ENCODE measurements around the gene PCNX1.

DNA sequence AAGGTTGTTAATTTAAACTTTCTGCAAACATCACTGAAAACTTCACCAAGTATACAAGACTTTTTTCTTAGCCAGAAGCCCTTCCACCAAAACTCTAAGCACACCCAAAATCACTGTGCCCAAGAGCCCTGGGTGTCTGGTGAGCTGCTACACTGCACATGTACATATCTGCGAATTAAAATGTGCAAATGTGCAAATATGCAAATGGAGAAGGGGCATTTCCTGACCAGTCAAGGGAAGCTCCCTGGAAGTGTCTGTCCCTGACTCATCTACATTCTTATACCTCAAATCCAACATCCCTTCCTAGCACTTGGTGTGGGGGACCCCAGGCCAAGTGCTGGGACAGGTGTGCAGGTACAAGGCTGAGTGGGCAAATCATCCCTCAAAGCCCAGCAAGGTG lies 123.7 kb downstream of the PCNX1 start:
- TF ChIP-seq ARNTL (CRISPR knock-in tag; IDR thresholded peaks at IDR 0.05; ENCODE audit: borderline replicate concordance, low read depth) (no peak), ZFP30 (CRISPR knock-in tag; IDR thresholded peaks at IDR 0.05) (no peak), ISL1 (CRISPR knock-in tag; IDR thresholded peaks at IDR 0.05) (no peak), ZNF565 (CRISPR knock-in tag; conservative IDR thresholded peaks at IDR 0.05; ENCODE audit: low read depth) (no peak), PPARA (CRISPR knock-in tag; IDR thresholded peaks at IDR 0.05; ENCODE audit: borderline replicate concordance) (no peak)
- TF ChIP-seq, protein P1, sequence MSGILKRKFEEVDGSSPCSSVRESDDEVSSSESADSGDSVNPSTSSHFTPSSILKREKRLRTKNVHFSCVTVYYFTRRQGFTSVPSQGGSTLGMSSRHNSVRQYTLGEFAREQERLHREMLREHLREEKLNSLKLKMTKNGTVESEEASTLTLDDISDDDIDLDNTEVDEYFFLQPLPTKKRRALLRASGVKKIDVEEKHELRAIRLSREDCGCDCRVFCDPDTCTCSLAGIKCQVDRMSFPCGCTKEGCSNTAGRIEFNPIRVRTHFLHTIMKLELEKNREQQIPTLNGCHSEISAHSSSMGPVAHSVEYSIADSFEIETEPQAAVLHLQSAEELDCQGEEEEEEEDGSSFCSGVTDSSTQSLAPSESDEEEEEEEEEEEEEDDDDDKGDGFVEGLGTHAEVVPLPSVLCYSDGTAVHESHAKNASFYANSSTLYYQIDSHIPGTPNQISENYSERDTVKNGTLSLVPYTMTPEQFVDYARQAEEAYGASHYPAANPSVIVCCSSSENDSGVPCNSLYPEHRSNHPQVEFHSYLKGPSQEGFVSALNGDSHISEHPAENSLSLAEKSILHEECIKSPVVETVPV (CRISPR knock-in tag; IDR thresholded peaks at IDR 0.05) = no peak
- TF ChIP-seq, protein P2, sequence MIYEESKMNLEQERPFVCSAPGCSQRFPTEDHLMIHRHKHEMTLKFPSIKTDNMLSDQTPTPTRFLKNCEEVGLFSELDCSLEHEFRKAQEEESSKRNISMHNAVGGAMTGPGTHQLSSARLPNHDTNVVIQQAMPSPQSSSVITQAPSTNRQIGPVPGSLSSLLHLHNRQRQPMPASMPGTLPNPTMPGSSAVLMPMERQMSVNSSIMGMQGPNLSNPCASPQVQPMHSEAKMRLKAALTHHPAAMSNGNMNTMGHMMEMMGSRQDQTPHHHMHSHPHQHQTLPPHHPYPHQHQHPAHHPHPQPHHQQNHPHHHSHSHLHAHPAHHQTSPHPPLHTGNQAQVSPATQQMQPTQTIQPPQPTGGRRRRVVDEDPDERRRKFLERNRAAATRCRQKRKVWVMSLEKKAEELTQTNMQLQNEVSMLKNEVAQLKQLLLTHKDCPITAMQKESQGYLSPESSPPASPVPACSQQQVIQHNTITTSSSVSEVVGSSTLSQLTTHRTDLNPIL (CRISPR knock-in tag; IDR thresholded peaks at IDR 0.05; ENCODE audit: low read depth) = no peak

All from SK-N-SH treated with all-trans-retinoic acid at 6 μM for 48 hours (cell line).